Measurements from ENCODE around the gene KRTAP10-3. TPM values are rescaled to one million over a fixed set of nuclear protein-coding genes. Genes with fewer than 3 reads are reported as not detected.
A peak's percentile ranks its signal among the peaks of the same experiment; 100 is the strongest.

Gene KRTAP10-3
- total and polyA plus RNA-seq, 2 of the 13 experiments (the other 11 are each of a cell fraction or from before 2014, with no cell fraction given) = not detected

DNA sequence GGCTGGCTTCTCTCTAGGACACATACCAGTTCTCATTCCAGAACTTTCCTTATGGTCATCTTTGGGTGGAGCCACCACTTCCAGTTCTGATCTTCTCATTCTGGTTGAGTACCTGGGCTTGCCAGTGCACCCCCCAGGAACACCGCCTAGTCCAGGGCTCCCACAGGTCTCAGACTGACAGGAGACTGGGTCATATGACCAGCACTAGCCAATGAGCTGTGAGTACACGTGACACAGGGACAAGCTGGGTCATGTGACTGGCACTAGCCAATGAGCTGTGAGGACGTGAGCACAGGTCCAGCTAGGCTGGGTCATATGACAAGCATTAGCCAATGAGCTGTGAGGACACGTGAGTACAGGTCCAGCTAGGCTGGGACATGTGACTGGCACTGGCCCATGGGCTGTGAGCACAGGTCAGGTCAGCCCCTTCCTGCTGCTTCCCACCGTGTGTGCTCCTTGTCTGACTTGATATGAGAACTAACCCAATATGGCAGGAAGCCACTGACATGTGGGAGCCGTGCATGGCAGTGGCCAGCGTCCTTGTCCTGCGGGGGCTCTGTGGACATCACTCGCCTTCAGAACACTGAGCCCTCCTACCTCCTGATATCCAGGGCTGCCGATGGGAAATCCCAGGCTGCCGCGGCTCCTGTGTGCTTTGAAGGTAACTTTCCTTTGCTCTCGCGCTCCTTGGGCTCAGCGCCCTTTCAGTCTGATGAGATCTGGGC lies 41.3 kb downstream of the KRTAP10-3 start (continued):
- TF ChIP-seq ZBTB40 (IDR thresholded peaks at IDR 0.05) (no peak), ZBTB40 (CRISPR knock-in tag; IDR thresholded peaks at IDR 0.05) (no peak), NFAT5 (CRISPR knock-in tag; IDR thresholded peaks at IDR 0.05) (0 out of 2 replicates have a peak, but pooled peaks have one; percentile 32), MXD4 (CRISPR knock-in tag; IDR thresholded peaks at IDR 0.05) (peak; percentile 67; the same call in 1 of the 2 replicates), ARNT2 (CRISPR knock-in tag; IDR thresholded peaks at IDR 0.05; ENCODE audit: low read depth) (no peak), ZNF253 (CRISPR knock-in tag; IDR thresholded peaks at IDR 0.05; ENCODE audit: borderline replicate concordance) (no peak), DMAP1 (CRISPR knock-in tag; IDR thresholded peaks at IDR 0.05) (no peak), KLF16 (CRISPR knock-in tag; IDR thresholded peaks at IDR 0.05) (no peak), ETV6 (CRISPR knock-in tag; conservative IDR thresholded peaks at IDR 0.05) (no peak), ZIK1 (CRISPR knock-in tag; IDR thresholded peaks at IDR 0.05; ENCODE audit: borderline replicate concordance, low read depth) (no peak), NCOA2 (CRISPR knock-in tag; IDR thresholded peaks at IDR 0.05) (peak; percentile 7; the same call in 1 of the 2 replicates), ARNTL (CRISPR knock-in tag; IDR thresholded peaks at IDR 0.05) (peak; percentile 90), FOXA1 (IDR thresholded peaks at IDR 0.05) (no peak), FOXA1 (CRISPR knock-in tag; IDR thresholded peaks at IDR 0.05) (no peak)
- TF ChIP-seq, protein P1, sequence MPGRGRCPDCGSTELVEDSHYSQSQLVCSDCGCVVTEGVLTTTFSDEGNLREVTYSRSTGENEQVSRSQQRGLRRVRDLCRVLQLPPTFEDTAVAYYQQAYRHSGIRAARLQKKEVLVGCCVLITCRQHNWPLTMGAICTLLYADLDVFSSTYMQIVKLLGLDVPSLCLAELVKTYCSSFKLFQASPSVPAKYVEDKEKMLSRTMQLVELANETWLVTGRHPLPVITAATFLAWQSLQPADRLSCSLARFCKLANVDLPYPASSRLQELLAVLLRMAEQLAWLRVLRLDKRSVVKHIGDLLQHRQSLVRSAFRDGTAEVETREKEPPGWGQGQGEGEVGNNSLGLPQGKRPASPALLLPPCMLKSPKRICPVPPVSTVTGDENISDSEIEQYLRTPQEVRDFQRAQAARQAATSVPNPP (CRISPR knock-in tag; IDR thresholded peaks at IDR 0.05) = no peak
